Gastroesophageal sphincter (tissue), 4 donors: ENCODE data around the gene MICU1. TPM values are rescaled to one million over a fixed set of nuclear protein-coding genes. Genes with fewer than 3 reads are reported as not detected.
A peak's percentile ranks its signal among the peaks of the same experiment; 100 is the strongest.
"Not testable (repeated sequence)": the region's sequence is repeated elsewhere in the genome, so short reads cannot be mapped to it uniquely, and the experiment has no call there.

ENCODE experiments used
- ATAC-seq: fragments of 150-250 bp; one replicate; pipeline ENCODE4 v1.9.1; 2016; ENCODE audit warnings: mild to moderate bottlenecking, moderate library complexity
- H3K27ac ChIP-seq, 4 donors: fragments of 200-600 bp; sonication (generic) in 3 of 4; 1 replicate in 3 of 4; 2 replicates in 1 of 4; pipeline ENCODE4 v1.5.1; 2016 to 2019
- H3K27me3 ChIP-seq: fragments of 200-600 bp; sonication (generic); one replicate; pipeline ENCODE4 v1.5.1; 2019
- H3K36me3 ChIP-seq, 2 donors: fragments of 200-600 bp; sonication (generic); one replicate each; pipeline ENCODE4 v1.5.1; 2019; ENCODE audit warnings: control low read depth in 1 of 2
- H3K4me1 ChIP-seq, 3 donors: fragments of 200-600 bp; sonication (generic); 1 replicate in 2 of 3; 2 replicates in 1 of 3; pipeline ENCODE4 v1.5.1; 2016 to 2019; ENCODE audit warnings: control low read depth in 2 of 3
- H3K4me3 ChIP-seq, 2 donors: fragments of 200-600 bp; sonication (generic); one replicate each; pipeline ENCODE4 v1.5.1; 2019; ENCODE audit warnings: mild to moderate bottlenecking in 1 of 2, moderate library complexity in 1 of 2
- H3K9me3 ChIP-seq, 3 donors: fragments of 200-600 bp; sonication (generic); one replicate each; pipeline ENCODE4 v1.5.1; 2017 to 2019; ENCODE audit warnings: control low read depth in 2 of 3
- EP300 ChIP-seq: sonication (generic); formaldehyde crosslinking; IDR thresholded peaks from one replicate; pipeline ENCODE4 v1.6.1; 2017; ENCODE audit warnings: antibody characterized with exemption, mild to moderate bottlenecking
- POLR2A ChIP-seq, 2 donors: fragments of 450-650 bp; IDR thresholded peaks; one replicate each; pipeline ENCODE4 v1.6.1; 2017; ENCODE audit warnings: antibody characterized with exemption in 2 of 2, mild to moderate bottlenecking in 2 of 2, moderate library complexity in 1 of 2
- POLR2AphosphoS5 ChIP-seq: sonication (generic); formaldehyde crosslinking; IDR thresholded peaks from one replicate; pipeline ENCODE4 v1.6.1; 2017; ENCODE audit warnings: antibody characterized with exemption
- WGBS, 2 donors: methylation state at CpG; one replicate each; pipeline ENCODE4 v1.1.5; 2018; ENCODE audit warnings: low coverage in 1 of 2; 5-methylcytosine and 5-hydroxymethylcytosine counted together
- total RNA-seq, 4 donors: library from RNA; depleted of rRNA; stranded (reverse); fragments of >200 nt; gene quantifications; one replicate each; pipeline ENCODE4 v1.1.0, GENCODE V29; 2016
- TF ChIP-seq, protein P1 (sequence below), 4 experiments: fragments of 200-600 bp in 2 of 4; fragments of 450-650 bp in 2 of 4; sonication (generic) in 1 of 4; IDR thresholded peaks; one replicate each; pipeline ENCODE4 v1.5.1; 2017 to 2019; ENCODE audit warnings: antibody characterized with exemption in 4 of 4, mild to moderate bottlenecking in 2 of 4, moderate library complexity in 2 of 4

The MICU1 gene
- total RNA-seq, 4 donors from 2014 or later = 37.5 to 42.2 (median 40.8) TPM

DNA sequence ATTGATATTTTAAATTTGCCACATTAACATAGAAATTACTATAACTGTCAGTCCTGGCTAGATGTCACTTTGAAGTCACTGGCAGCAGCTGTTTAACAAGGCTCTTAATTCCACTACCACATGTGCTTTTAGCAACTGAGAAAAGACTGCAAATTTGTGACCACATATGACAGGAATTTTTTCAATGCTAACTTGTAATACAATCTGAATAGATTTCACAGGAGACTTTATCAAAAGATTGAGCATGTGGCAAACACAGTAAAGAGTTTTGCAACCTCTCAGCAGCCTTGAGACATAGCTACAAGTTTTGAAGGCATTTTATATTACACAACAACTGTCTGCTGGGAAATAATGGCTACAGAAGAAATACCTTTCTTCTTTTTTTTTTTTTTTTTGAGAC, 73.0 kb downstream of the MICU1 start:
- TF ChIP-seq POLR2AphosphoS5 (no peak), EP300 (no peak), POLR2A (IDR thresholded peaks at IDR 0.05) (no peak)
- TF ChIP-seq, protein P1, sequence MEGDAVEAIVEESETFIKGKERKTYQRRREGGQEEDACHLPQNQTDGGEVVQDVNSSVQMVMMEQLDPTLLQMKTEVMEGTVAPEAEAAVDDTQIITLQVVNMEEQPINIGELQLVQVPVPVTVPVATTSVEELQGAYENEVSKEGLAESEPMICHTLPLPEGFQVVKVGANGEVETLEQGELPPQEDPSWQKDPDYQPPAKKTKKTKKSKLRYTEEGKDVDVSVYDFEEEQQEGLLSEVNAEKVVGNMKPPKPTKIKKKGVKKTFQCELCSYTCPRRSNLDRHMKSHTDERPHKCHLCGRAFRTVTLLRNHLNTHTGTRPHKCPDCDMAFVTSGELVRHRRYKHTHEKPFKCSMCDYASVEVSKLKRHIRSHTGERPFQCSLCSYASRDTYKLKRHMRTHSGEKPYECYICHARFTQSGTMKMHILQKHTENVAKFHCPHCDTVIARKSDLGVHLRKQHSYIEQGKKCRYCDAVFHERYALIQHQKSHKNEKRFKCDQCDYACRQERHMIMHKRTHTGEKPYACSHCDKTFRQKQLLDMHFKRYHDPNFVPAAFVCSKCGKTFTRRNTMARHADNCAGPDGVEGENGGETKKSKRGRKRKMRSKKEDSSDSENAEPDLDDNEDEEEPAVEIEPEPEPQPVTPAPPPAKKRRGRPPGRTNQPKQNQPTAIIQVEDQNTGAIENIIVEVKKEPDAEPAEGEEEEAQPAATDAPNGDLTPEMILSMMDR (IDR thresholded peaks at IDR 0.05) = no peak
- H3K27me3 ChIP-seq = no peaks in the 10 kb centered on the region
- H3K4me1 ChIP-seq = no peaks in the 10 kb centered on the region
- no peak overlapping the region for H3K27ac ChIP-seq
- H3K4me3 ChIP-seq = no peak overlapping the region
- peak; percentile 58 for ATAC-seq
- H3K36me3 ChIP-seq = peaks cover 4 to 42% of the 10 kb centered on the region in 2 donors
- no peaks in the 10 kb centered on the region for H3K9me3 ChIP-seq

DNA sequence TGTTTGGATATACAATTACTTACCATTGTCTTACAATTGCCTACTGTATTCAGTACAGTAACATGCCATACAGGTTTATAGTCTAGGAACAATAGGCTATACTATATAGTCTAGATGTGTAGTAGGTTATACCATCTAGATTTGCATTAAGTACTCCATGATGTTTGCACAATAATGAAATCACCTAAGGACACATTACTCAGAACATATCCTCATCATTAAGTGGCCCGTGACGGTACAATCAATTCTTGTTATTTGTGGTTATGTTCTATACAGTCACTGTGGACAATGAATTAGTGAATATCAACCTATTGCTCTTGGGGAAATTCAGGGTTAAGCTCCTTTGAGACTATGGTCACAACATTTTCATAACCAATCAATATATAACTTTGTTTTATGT, 75.6 kb downstream of the MICU1 start:
- ATAC-seq = no peak
- TF ChIP-seq, protein P1 (IDR thresholded peaks at IDR 0.05) = no peak
- TF ChIP-seq POLR2AphosphoS5 = no peak
- no peak for TF ChIP-seq POLR2A (IDR thresholded peaks at IDR 0.05)
- TF ChIP-seq EP300 = no peak
- Histone ChIP-seq H3K4me3 (no peak overlapping the region), H3K9me3 (no peaks in the 10 kb centered on the region), H3K4me1 (no peaks in the 10 kb centered on the region), H3K36me3 (peaks cover 4 to 52% of the 10 kb centered on the region in 2 donors), H3K27ac (no peak overlapping the region), H3K27me3 (no peaks in the 10 kb centered on the region)
- WGBS, 2 donors = 93 to 100% methylated on average over 2 of the region's 2 CpGs

DNA sequence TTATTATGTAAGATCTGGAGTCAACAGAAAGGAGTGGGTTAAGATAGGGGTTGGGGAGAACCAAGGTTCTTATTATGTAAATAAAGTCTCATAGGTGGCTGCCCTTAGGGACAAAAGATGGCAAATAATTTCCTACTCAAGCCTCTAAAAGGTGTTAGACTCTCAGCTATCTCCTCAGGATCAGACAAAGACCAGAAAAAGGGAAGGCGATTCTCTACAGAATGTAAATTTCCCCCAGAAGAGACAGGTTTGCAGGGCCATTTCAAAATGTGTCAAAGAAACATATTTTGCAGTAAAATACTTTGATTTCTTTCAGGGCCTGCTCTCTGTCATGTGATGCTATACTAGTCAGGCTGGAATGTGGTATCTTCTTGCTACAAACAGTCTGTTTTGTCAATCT, 80.3 kb downstream of the MICU1 start:
- ATAC-seq = no peak
- TF ChIP-seq POLR2AphosphoS5 (no peak), POLR2A (IDR thresholded peaks at IDR 0.05) (no peak), EP300 (no peak)
- TF ChIP-seq, protein P1 (IDR thresholded peaks at IDR 0.05) = no peak
- Histone ChIP-seq H3K4me3 (no peak overlapping the region), H3K4me1 (no peaks in the 10 kb centered on the region), H3K27ac (no peak overlapping the region), H3K27me3 (no peaks in the 10 kb centered on the region), H3K36me3 (peaks cover 4 to 74% of the 10 kb centered on the region in 2 donors), H3K9me3 (peaks cover 0 to 11% (median 0%) of the 10 kb centered on the region in 3 donors)
- WGBS, 2 donors = 89 to 100% methylated on average over 1 of the region's 1 CpG

DNA sequence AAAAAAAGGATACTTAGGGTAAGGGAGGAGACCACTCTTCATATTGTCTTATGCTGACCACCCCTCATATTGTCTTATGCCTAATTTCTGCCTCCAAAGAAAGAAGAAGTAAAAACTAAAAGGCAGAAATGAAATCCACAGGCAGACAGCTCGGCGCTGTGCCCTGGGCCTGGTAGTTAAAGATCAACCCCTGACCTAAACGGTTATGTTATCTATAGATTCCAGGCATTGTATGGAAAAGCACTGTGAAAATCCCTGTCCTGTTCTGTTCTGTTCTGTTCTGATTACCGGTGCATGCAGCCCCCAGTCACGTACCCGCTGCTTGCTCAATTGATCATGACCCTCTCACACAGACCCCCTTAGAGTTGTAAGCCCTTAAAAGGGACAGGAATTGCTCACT, 82.0 kb downstream of the MICU1 start:
- not testable (repeated sequence) for H3K4me1 ChIP-seq, H3K4me3 ChIP-seq, ATAC-seq, H3K27me3 ChIP-seq, H3K27ac ChIP-seq
- peaks cover 0 to 57% of the 10 kb centered on the region in 2 donors for H3K36me3 ChIP-seq
- peaks cover 0 to 11% (median 0%) of the 10 kb centered on the region in 3 donors for H3K9me3 ChIP-seq
- WGBS, 2 donors = 93 to 96% methylated on average over 4 to 6 of the region's 6 CpGs

DNA sequence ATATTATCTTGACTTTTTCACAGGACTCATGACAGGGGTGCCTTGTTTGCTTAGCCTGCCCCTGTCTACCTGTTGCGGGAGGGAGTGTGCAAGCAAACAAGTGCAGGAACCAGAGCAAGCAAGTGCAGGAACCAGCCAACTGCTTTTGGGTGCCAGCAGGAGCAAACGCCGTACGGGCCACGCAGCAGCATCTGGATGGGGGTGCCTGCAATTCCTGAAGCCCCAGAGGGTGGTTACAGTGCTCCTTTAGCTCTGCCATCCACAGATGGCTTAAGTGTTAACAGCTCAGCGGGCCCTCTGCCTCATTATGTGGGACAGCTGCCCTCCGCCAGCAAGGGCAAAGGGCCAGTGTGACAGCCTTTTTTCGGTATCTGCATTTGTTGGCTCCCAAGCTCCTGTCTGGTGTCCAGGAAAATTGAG, 83.5 kb downstream of the MICU1 start:
- H3K27ac ChIP-seq = no peak overlapping the region
- no peak for TF ChIP-seq POLR2A (IDR thresholded peaks at IDR 0.05)
- TF ChIP-seq POLR2AphosphoS5 = no peak
- 93% methylated on average over 3 of the region's 8 CpGs; no CpG with 5 or more reads in 1 of the 2 donors for WGBS, 2 donors
- no peak for ATAC-seq
- no peaks in the 10 kb centered on the region for H3K4me1 ChIP-seq
- no peaks in the 10 kb centered on the region for H3K27me3 ChIP-seq
- H3K36me3 ChIP-seq = peaks cover 0 to 44% of the 10 kb centered on the region in 2 donors
- H3K9me3 ChIP-seq = peaks cover 0 to 11% (median 0%) of the 10 kb centered on the region in 3 donors
- no peak overlapping the region for H3K4me3 ChIP-seq

DNA sequence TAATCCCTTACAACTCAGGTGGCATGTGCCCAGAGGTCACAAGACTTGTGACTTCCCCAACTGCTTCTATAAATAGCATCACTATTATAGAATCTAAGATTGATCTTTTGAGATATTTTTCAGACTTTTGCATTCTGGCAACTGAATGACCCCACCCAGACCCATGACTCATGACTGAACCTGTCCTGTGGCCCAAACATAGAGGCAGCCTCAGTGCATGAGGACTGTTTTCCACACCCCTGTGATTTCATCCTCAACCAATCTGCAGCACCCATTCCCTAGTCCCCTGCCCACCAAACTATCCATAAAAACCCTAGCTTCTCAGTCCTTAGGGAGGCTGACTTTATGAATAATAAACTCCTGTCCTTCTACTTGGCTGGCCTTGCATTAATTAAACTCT, 84.5 kb downstream of the MICU1 start:
- Histone ChIP-seq H3K4me1 (no peaks in the 10 kb centered on the region), H3K36me3 (peaks cover 0 to 37% of the 10 kb centered on the region in 2 donors), H3K27ac (no peak overlapping the region), H3K4me3 (no peak overlapping the region), H3K9me3 (peaks cover 0 to 11% (median 0%) of the 10 kb centered on the region in 3 donors), H3K27me3 (no peaks in the 10 kb centered on the region)
- TF ChIP-seq EP300 (no peak), POLR2AphosphoS5 (no peak)
- no peak for ATAC-seq
